Heart left ventricle (tissue), 16 donors: ENCODE results near the gene OSBPL9. TPM values are rescaled to one million over a fixed set of nuclear protein-coding genes. Genes with fewer than 3 reads are reported as not detected.

ENCODE experiments used
- ATAC-seq, 4 donors: fragments of 200-7000 bp; cut with Tn5 transposase; one replicate each; pipeline ENCODE4 v1.9.1; 2020 to 2022; ENCODE audit warnings: moderate library complexity in 4 of 4, mild to moderate bottlenecking in 3 of 4, moderate number of reproducible peaks in 1 of 4
- DNase-seq, 5 donors: peaks; one replicate each; pipeline ENCODE4 v3.0.0-alpha.2; 2020
- H3K27ac ChIP-seq, 12 donors: fragments of 200-600 bp; sonication (generic) in 4 of 12; one replicate each; pipeline versions ENCODE4 v1.5.0 to v1.8.0; 2016 to 2022; ENCODE audit warnings: mild to moderate bottlenecking in 2 of 12
- H3K27me3 ChIP-seq, 9 donors: fragments of 200-600 bp; sonication (generic) in 2 of 9; one replicate each; pipeline versions ENCODE4 v1.5.1 to v1.8.0; 2016 to 2022; ENCODE audit warnings: mild to moderate bottlenecking in 3 of 9
- H3K36me3 ChIP-seq, 9 donors: fragments of 200-600 bp; sonication (generic) in 2 of 9; one replicate each; pipeline versions ENCODE4 v1.5.0 to v1.8.0; 2018 to 2022; ENCODE audit warnings: mild to moderate bottlenecking in 2 of 9
- H3K4me1 ChIP-seq, 12 donors: fragments of 200-600 bp; sonication (generic) in 4 of 12; one replicate each; pipeline versions ENCODE4 v1.5.0 to v1.8.0; 2016 to 2022; ENCODE audit warnings: mild to moderate bottlenecking in 3 of 12
- H3K4me3 ChIP-seq, 12 donors: fragments of 200-600 bp; sonication (generic) in 4 of 12; one replicate each; pipeline versions ENCODE4 v1.5.0 to v1.8.0; 2017 to 2022; ENCODE audit warnings: mild to moderate bottlenecking in 9 of 12, moderate library complexity in 4 of 12
- H3K9me3 ChIP-seq, 12 donors: fragments of 200-600 bp; sonication (generic) in 4 of 12; one replicate each; pipeline versions ENCODE4 v1.5.0 to v1.8.0; 2016 to 2022; ENCODE audit warnings: mild to moderate bottlenecking in 1 of 12
- CTCF ChIP-seq, 12 donors: fragments of 200-600 bp; sonication (generic) in 4 of 12; IDR thresholded peaks; one replicate each; pipeline versions ENCODE4 v1.5.0 to v1.8.0; 2018 to 2022; ENCODE audit warnings: antibody characterized with exemption in 12 of 12, mild to moderate bottlenecking in 5 of 12
- POLR2A ChIP-seq, 2 donors: fragments of 450-650 bp; IDR thresholded peaks; one replicate each; pipeline ENCODE4 v1.6.1; 2017; ENCODE audit warnings: antibody characterized with exemption in 2 of 2, mild to moderate bottlenecking in 2 of 2, moderate library complexity in 2 of 2
- WGBS, 4 donors: extraction: QIAGEN DNeasy Blood & Tissue Kit in 2 of 4; methylation state at CpG; one replicate each; pipeline versions ENCODE4 v1.1.5 to v1.1.7; 2013 to 2018; 5-methylcytosine and 5-hydroxymethylcytosine counted together
- intact Hi-C, 10 donors: fragments of 100-400 bp; cut with DNase I; formaldehyde crosslinking; loops; one replicate each; pipeline versions ENCODE4 v1.11.1 to v1.14.2; 2022
- polyA plus RNA-seq, 2 donors: library from polyadenylated mRNA; stranded (reverse); fragments of 200-250 nt; gene quantifications; one replicate each; pipeline ENCODE4 v1.2.3, GENCODE V29; 2013
- total RNA-seq, 9 donors: library from RNA; depleted of rRNA in 2 of 9; stranded (reverse); fragments of >200 nt in 2 of 9; fragmentation: NEBNext Ultra II Directional in 3 of 9; extraction: Animal tissue kit (Norgen Biotek cat#: 25700) in 3 of 9; gene quantifications; one replicate each; pipeline versions ENCODE4 v1.1.0 to v1.2.4, GENCODE V29; 2016 to 2023
- donor health status: ischemic (EF 13 %, LVEDD 7.1; RV severe dilation, severe dysfunction).
- donor health status: healthy with polysubstance abuse.
- donor health status: DM: no; HTN: yes; CAD: no.
- donor health status: DM: no; HTN: no; CAD: no.
- donor health status: ischemic (EF 25% LVEDD 6.9; RV normal size, moderate dysfunction).
- donor health status: ischemic (EF 25% LVEDD 5.7; RV mildly dilated, moderate dysfunction).
- donor health status: healthy.
- donor health status: DM: yes; HTN: yes; CAD: no.
- donor health status: ischemic (EF 35%, LVEDD 5.7; RV mildly dilated, moderate dysfunction).
- donor health status: nonischemic (EF 11% LVEDD 7.7; RV severe dilation, severe dysfunction).
- donor health status: DM: yes; HTN: yes; CAD: no.
- donor health status: PGD.
- donor health status: ischemic (EF 29% LVEDD 5.4; RV normal size, mild dysfunction).
- donor health status: nonischemic (EF 23%, LVEDD 6.1; RV moderate dilation, normal function).

The OSBPL9 gene
- total and polyA plus RNA-seq, 11 donors: 44.5 to 69.5 (median 52.5) TPM

DNA sequence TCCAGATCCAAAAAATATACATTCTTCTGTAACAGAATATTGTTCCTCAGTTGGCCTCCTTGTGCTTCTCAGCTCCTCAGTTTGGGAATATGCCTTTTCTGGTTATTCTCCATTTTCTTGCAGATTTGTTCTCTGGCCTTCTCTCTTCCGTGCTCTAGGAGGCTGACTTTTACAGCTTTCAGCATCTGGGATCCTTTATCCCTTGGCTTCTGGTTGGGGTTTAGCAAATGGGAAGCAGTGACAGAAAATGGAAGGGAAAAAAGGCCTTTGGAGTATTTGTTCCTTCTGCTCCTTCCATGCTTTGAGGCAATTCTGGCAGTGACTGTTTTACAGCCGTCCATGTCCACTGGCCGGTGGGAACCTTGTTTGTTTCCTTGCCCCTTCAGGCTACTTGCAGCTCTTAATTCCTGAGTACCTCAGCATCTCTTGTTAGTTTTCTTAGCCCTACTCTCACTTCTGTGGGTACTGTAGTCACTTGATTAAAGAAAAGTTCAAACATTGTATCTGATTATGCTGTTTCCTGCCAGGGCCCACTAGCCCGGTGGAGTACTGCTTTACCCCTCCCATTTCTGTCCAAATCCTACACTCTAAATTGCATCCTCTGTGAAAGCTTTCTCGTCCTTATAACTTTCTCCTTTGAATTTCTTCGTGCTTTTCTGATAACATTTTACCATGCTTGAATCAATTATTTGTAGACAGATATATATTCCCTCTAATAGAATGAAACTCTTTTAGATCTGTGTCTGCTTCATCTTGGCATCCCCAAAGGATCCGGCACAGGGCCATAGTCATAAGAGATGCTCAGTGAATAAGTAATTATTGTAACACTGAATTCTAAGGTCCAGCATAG lies 118.2 kb downstream of the OSBPL9 start:
- WGBS, 4 donors: 43 to 50% (median 46%) methylated on average over 7 of the region's 7 CpGs
- H3K9me3 ChIP-seq: no peaks in the 10 kb centered on the region
- peak overlapping the region in 11 of 12 donors; percentile 3 to 64 (median 39) for H3K27ac ChIP-seq
- TF ChIP-seq CTCF (IDR thresholded peaks at IDR 0.05) (no peak), POLR2A (IDR thresholded peaks at IDR 0.05) (no peak)
- DNase-seq (no peak), ATAC-seq (peak in 3 of 4 donors; percentile 26 to 42 (median 32))
- H3K27me3 ChIP-seq: no peaks in the 10 kb centered on the region
- no peak overlapping the region for H3K4me3 ChIP-seq
- H3K36me3 ChIP-seq: no peaks in the 10 kb centered on the region
- H3K4me1 ChIP-seq: peaks cover 0 to 85% (median 54%) of the 10 kb centered on the region in 12 donors
- intact Hi-C loops: loop anchor here in 3 of 10 donors (5.0 to 10.0 kb wide), 2 partner anchors 68 to 70 kb away; no protein-coding TSS in a partner anchor

- TF ChIP-seq POLR2A (IDR thresholded peaks at IDR 0.05) (no peak), CTCF (IDR thresholded peaks at IDR 0.05) (no peak)
- Histone ChIP-seq H3K27me3 (no peaks in the 10 kb centered on the region), H3K4me1 (peaks cover 0 to 82% (median 51%) of the 10 kb centered on the region in 12 donors), H3K27ac (peak overlapping the region in 7 of 12 donors; percentile 6 to 64 (median 41)), H3K4me3 (no peak overlapping the region), H3K36me3 (no peaks in the 10 kb centered on the region), H3K9me3 (no peaks in the 10 kb centered on the region)
- no peak for ATAC-seq
- WGBS, 4 donors: 62 to 70% (median 66%) methylated on average over 5 of the region's 5 CpGs
- no peak for DNase-seq
- intact Hi-C loops: loop anchor here in 3 of 10 donors (5.0 to 10.0 kb wide), 2 partner anchors 68 to 71 kb away; no protein-coding TSS in a partner anchor
Observed at GRCh38 chr1:51735746-51736254, 118.9 kb downstream of the OSBPL9 start.

GRCh38 chr1:51736702-51737101 lies 119.8 kb downstream of the OSBPL9 start:
- Histone ChIP-seq H3K27ac (peak overlapping the region in 5 of 12 donors; percentile 3 to 64 (median 31)), H3K36me3 (peaks cover 0 to under 1% (median 0%) of the 10 kb centered on the region in 9 donors), H3K9me3 (no peaks in the 10 kb centered on the region), H3K4me1 (peaks cover 0 to 73% (median 47%) of the 10 kb centered on the region in 12 donors), H3K27me3 (no peaks in the 10 kb centered on the region), H3K4me3 (no peak overlapping the region)
- TF ChIP-seq CTCF (IDR thresholded peaks at IDR 0.05) (no peak), POLR2A (IDR thresholded peaks at IDR 0.05) (no peak)
- DNase-seq: no peak
- intact Hi-C loops: loop anchor here in 3 of 10 donors (5.0 to 10.0 kb wide), 2 partner anchors 69 to 72 kb away; no protein-coding TSS in a partner anchor
- peak; percentile 30 to 61 (median 40) for ATAC-seq

GRCh38 chr1:51738681-51739080 lies 121.8 kb downstream of the OSBPL9 start:
- 72 to 76% (median 74%) methylated on average over 3 of the region's 3 CpGs for WGBS, 4 donors
- ATAC-seq (no peak), DNase-seq (no peak)
- no peaks in the 10 kb centered on the region for H3K27me3 ChIP-seq
- no peak overlapping the region for H3K4me3 ChIP-seq
- H3K27ac ChIP-seq: peak overlapping the region in 1 of 12 donors; percentile 40
- TF ChIP-seq POLR2A (IDR thresholded peaks at IDR 0.05) (no peak), CTCF (IDR thresholded peaks at IDR 0.05) (no peak)
- H3K36me3 ChIP-seq: peaks cover 0 to 4% (median 0%) of the 10 kb centered on the region in 9 donors
- H3K9me3 ChIP-seq: no peaks in the 10 kb centered on the region
- intact Hi-C loops: loop anchor here in 3 of 10 donors (5.0 to 10.0 kb wide), 2 partner anchors 71 to 74 kb away; no protein-coding TSS in a partner anchor
- peaks cover 0 to 54% (median 36%) of the 10 kb centered on the region in 12 donors for H3K4me1 ChIP-seq
